Globus pallidus (tissue), 1 donor: ENCODE data around the gene TSEN2.
A peak's percentile ranks its signal among the peaks of the same experiment; 100 is the strongest.

Experiments
- DNase-seq: peaks from one replicate; pipeline ENCODE4 v3.0.0-alpha.2; 2015; ENCODE audit warnings: low spot score

The TSEN2 gene

GRCh38 chr3:12556690-12557472, 72.6 kb downstream of the TSEN2 start, which contains the start of gene MKRN2:
TSS of gene MKRN2 (plus strand) at chr3:12557087. CDS start at chr3:12557151, 64 bp downstream.
- DNase-seq = peak; percentile 82

GRCh38 chr3:12557473-12558100, 73.3 kb downstream of the TSEN2 start:
- no peak for DNase-seq

GRCh38 chr3:12558706-12559105, 74.4 kb downstream of the TSEN2 start:
- no peak for DNase-seq

- DNase-seq = no peak
Observed at GRCh38 chr3:12559520-12559919, 75.2 kb downstream of the TSEN2 start.

GRCh38 chr3:12560505-12561190, 76.4 kb downstream of the TSEN2 start:
- no peak for DNase-seq

- no peak for DNase-seq
Observed at GRCh38 chr3:12561397-12561796, 77.1 kb downstream of the TSEN2 start.

- DNase-seq = no peak
Observed at GRCh38 chr3:12562451-12562850, 78.2 kb downstream of the TSEN2 start.

- DNase-seq = no peak
Observed at GRCh38 chr3:12566976-12567375, 82.7 kb downstream of the TSEN2 start.

GRCh38 chr3:12568747-12569146, 84.5 kb downstream of the TSEN2 start:
- no peak for DNase-seq

- DNase-seq = no peak
Observed at GRCh38 chr3:12569836-12570235, 85.6 kb downstream of the TSEN2 start.

GRCh38 chr3:12571986-12572385, 87.7 kb downstream of the TSEN2 start:
- no peak for DNase-seq

GRCh38 chr3:12574131-12574530, 89.9 kb downstream of the TSEN2 start:
- no peak for DNase-seq

- DNase-seq = no peak
Observed at GRCh38 chr3:12574661-12575060, 90.4 kb downstream of the TSEN2 start.

GRCh38 chr3:12577379-12577778, 93.1 kb downstream of the TSEN2 start:
- DNase-seq = no peak

GRCh38 chr3:12578742-12579141, 94.5 kb downstream of the TSEN2 start:
- DNase-seq = no peak

GRCh38 chr3:12579456-12579855, 95.2 kb downstream of the TSEN2 start:
- no peak for DNase-seq

- no peak for DNase-seq
Observed at GRCh38 chr3:12579905-12580304, 95.6 kb downstream of the TSEN2 start.

- no peak for DNase-seq
Observed at GRCh38 chr3:12582730-12583129, 98.5 kb downstream of the TSEN2 start.
